Mucosa of descending colon (tissue), 3 donors: ENCODE measurements around the gene PIKFYVE. TPM values are rescaled to one million over a fixed set of nuclear protein-coding genes. Genes with fewer than 3 reads are reported as not detected.
"Not testable (repeated sequence)": the region's sequence is repeated elsewhere in the genome, so short reads cannot be mapped to it uniquely, and the experiment has no call there.

Experiments used
- ATAC-seq: fragments of 200-7000 bp; cut with Tn5 transposase; one replicate; pipeline ENCODE4 v1.9.1; 2020; ENCODE audit warnings: mild to moderate bottlenecking, moderate library complexity
- DNase-seq, 3 donors: peaks; one replicate each; pipeline ENCODE4 v3.0.0-alpha.2; 2020
- H3K36me3 ChIP-seq: fragments of 200-600 bp; one replicate; pipeline ENCODE4 v1.8.0; 2021; ENCODE audit warnings: low read depth, mild to moderate bottlenecking
- H3K4me1 ChIP-seq: fragments of 200-600 bp; one replicate; pipeline ENCODE4 v1.8.0; 2021; ENCODE audit warnings: low read depth, mild to moderate bottlenecking
- H3K4me3 ChIP-seq: fragments of 200-600 bp; one replicate; pipeline ENCODE4 v1.8.0; 2021; ENCODE audit warnings: mild to moderate bottlenecking
- H3K9me3 ChIP-seq: fragments of 200-600 bp; one replicate; pipeline ENCODE4 v1.8.0; 2021; ENCODE audit warnings: mild to moderate bottlenecking
- intact Hi-C, 2 donors: fragments of 100-400 bp; cut with DNase I in 1 of 2; cut with micrococcal nuclease in 1 of 2; formaldehyde crosslinking; loops; one replicate each; pipeline versions ENCODE4 v1.11.0 to v1.11.1; 2022; cut with DNase I, micrococcal nuclease
- total RNA-seq, 3 donors: library from RNA; stranded (reverse); fragmentation: NEBNext Ultra II Directional in 2 of 3; extraction: Animal tissue kit (Norgen Biotek cat#: 25700) in 2 of 3; gene quantifications; one replicate each; pipeline versions ENCODE4 v1.2.1 to v1.2.4, GENCODE V29; 2021 to 2023
- TF ChIP-seq, protein P1 (sequence below): fragments of 200-600 bp; IDR thresholded peaks from one replicate; pipeline ENCODE4 v1.8.0; 2022; ENCODE audit warnings: antibody characterized with exemption, mild to moderate bottlenecking
- donor health status: DM: no; HTN: no; CAD: no; lungs with moderate emphysema.
- donor health status: DM: no; HTN: no; CAD: no.
- donor health status: DM: no; HTN: yes; CAD: no.

PIKFYVE gene
- total RNA-seq, 3 donors from 2014 or later, result 20.5 to 29.6 (median 25.2) TPM

DNA sequence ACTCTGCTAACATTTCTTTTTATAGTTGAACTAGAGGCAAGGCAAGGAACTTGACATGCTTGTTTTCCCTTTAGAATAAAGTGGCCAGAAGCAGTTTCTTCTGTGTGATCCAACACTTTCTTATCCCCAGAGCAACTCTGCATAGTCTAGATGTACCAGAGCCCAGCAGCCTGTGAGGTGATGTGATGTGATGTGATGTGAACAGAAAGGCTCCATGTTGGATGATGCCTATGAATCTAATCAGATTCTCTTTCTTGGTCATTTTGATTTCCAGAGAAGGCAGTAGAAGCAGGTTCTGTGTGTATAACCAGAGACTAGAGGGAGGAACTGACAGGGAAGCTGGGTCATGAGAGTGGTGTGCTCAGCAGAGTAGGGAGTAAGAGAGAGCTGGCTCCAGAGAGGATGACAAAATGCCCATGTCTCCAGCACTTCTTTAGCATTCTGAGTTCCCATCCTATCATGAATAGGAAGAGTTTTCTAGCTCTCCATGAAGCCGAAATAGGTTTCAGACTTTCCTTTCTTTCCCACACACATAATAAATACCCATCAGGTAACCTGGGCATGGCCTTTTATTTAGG, 109.5 kb downstream of the PIKFYVE start:
- DNase-seq (no peak), ATAC-seq (no peak)
- H3K36me3 ChIP-seq, result no peaks in the 10 kb centered on the region
- no peak overlapping the region for H3K4me3 ChIP-seq
- no peaks in the 10 kb centered on the region for H3K4me1 ChIP-seq
- H3K9me3 ChIP-seq, result no peaks in the 10 kb centered on the region
- TF ChIP-seq, protein P1, sequence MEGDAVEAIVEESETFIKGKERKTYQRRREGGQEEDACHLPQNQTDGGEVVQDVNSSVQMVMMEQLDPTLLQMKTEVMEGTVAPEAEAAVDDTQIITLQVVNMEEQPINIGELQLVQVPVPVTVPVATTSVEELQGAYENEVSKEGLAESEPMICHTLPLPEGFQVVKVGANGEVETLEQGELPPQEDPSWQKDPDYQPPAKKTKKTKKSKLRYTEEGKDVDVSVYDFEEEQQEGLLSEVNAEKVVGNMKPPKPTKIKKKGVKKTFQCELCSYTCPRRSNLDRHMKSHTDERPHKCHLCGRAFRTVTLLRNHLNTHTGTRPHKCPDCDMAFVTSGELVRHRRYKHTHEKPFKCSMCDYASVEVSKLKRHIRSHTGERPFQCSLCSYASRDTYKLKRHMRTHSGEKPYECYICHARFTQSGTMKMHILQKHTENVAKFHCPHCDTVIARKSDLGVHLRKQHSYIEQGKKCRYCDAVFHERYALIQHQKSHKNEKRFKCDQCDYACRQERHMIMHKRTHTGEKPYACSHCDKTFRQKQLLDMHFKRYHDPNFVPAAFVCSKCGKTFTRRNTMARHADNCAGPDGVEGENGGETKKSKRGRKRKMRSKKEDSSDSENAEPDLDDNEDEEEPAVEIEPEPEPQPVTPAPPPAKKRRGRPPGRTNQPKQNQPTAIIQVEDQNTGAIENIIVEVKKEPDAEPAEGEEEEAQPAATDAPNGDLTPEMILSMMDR, result no peak
- intact Hi-C loops, result no loop called here

DNA sequence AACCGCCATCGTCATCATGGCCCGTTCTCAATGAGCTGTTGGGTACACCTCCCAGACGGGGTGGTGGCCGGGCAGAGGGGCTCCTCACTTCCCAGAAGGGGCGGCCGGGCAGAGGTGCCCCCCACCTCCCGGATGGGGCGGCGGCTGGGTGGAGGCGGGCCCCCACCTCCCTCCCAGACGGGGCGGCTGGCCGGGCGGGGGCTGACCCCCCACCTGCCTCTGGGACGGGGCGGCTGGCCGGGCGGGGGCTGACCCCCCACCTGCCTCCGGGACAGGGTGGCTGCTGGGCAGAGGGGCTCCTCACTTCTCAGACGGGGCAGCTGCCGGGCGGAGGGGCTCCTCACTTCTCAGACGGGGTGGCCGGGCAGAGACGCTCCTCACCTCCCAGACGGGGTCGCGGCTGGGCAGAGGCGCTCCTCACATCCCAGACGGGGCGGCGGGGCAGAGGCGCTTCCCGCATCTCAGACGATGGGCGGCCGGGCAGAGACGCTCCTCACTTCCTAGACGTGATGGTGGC, 111.3 kb downstream of the PIKFYVE start:
- ATAC-seq, intact Hi-C loops, H3K4me3 ChIP-seq, DNase-seq, H3K36me3 ChIP-seq, H3K9me3 ChIP-seq, H3K4me1 ChIP-seq: not testable (repeated sequence)

DNA sequence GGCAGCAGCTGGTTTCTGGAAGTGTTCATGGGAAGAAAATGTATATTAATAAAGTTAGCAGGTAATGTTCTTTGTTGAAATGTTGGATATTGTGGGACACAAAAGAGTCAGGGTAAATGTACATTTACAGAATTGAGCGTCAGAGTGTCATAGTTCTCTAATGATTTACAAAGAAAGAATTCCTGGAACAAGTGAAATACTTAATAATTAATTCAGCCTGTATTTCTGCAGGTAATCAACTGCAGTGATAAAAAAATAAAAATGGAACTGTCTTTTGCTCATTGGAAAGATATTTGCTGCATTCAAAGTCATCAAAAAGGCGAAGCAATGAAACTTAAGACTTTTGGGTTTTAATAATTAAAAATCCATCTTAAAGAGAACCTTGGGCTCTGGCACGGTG, 113.1 kb downstream of the PIKFYVE start:
- TF ChIP-seq, protein P1, result no peak
- ATAC-seq (no peak), DNase-seq (no peak)
- Histone ChIP-seq H3K36me3 (no peaks in the 10 kb centered on the region), H3K9me3 (no peaks in the 10 kb centered on the region), H3K4me3 (no peak overlapping the region), H3K4me1 (no peaks in the 10 kb centered on the region)
- intact Hi-C loops, result no loop called here

DNA sequence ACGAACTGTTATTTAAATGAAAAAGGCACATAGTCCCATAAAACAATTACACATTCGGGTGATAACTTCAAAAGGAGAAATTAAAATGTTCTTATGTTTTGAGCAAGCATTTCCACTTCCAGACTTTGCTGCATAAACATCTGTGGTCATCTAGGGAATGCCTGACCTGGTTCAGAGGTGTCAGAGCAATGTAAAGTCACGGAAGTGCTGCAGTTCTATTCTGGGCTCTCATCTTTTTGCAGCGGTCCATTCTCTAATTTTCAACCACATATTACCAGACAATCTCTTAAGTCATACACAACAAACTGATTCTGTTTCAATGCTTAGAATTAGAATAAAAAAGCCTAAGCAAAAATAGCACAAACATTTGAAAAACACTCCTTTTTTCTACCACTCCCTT, 118.6 kb downstream of the PIKFYVE start:
- Histone ChIP-seq H3K4me3 (no peak overlapping the region), H3K4me1 (no peaks in the 10 kb centered on the region), H3K9me3 (no peaks in the 10 kb centered on the region), H3K36me3 (no peaks in the 10 kb centered on the region)
- TF ChIP-seq, protein P1, result no peak
- intact Hi-C loops, result no loop called here
- ATAC-seq (no peak), DNase-seq (no peak)

DNA sequence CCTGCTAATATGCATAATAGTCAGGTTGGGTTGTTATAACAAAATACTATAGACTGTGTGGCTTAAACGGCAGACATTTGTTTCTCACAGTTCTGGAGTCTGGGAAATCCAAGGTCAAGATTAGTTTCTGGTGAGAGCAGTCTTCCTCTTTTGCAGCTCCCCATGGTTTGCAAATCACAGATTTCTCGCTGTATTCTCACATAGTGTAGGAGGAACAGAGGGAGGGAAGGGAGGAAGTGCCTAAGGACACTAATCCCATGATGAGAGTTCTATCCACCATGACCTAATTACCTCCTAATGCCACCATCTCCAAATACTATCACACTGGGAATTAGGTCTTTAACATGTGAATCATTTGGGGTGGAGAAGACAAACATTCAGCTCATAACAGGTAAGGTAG, 120.5 kb downstream of the PIKFYVE start:
- intact Hi-C loops, result no loop called here
- no peak for ATAC-seq

DNA sequence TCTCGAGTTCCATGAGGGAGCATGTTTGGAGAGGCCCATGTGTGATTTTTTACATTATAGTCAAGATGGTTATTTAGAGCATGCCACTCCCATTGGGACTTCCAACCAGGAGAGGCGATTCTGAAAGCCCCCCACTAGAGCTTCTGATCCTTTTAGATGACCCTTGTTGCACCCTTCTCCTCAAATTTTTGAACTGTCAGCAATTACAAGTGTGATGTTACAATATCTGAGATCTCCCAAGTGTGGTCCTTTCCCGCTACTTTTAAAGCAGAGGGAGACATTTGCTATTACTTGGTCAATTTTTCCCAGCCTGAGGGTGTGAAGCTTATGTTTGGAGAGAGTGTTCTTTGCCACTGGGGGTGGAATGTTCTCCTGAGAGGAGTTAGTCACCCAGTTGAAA, 123.9 kb downstream of the PIKFYVE start:
- Histone ChIP-seq H3K4me1 (no peaks in the 10 kb centered on the region), H3K4me3 (no peak overlapping the region), H3K9me3 (peaks cover 4% of the 10 kb centered on the region), H3K36me3 (no peaks in the 10 kb centered on the region)
- DNase-seq (no peak), ATAC-seq (no peak)
- intact Hi-C loops, result no loop called here
- TF ChIP-seq, protein P1, result no peak

More for the DNA sequence above, 120.5 kb downstream of the PIKFYVE start:
- H3K4me1 ChIP-seq, result no peaks in the 10 kb centered on the region
- H3K36me3 ChIP-seq, result no peaks in the 10 kb centered on the region
- H3K4me3 ChIP-seq, result no peak overlapping the region
- no peaks in the 10 kb centered on the region for H3K9me3 ChIP-seq
- no peak for DNase-seq
- TF ChIP-seq, protein P1, result no peak
